ENCODE results near the gene RDH11. TPM values are rescaled to one million over a fixed set of nuclear protein-coding genes. Genes with fewer than 3 reads are reported as not detected.
A peak's percentile ranks its signal among the peaks of the same experiment; 100 is the strongest.

The RDH11 gene
- total and polyA plus RNA-seq, 2 donors = 36.8 to 39.1 TPM

- peaks cover 4 to 10% of the 10 kb centered on the region in 2 donors for H3K36me3 ChIP-seq (ENCODE audit: control insufficient read depth in 2 of 2, insufficient read depth in 2 of 2, low read length in 1 of 2)
- 98% methylated on average over 4 of the region's 4 CpGs for WGBS
- no peak overlapping the region for H3K4me3 ChIP-seq (ENCODE audit: low read length in 2 of 2)
- peaks cover 4 to 14% of the 10 kb centered on the region in 2 donors for H3K4me1 ChIP-seq (ENCODE audit: control insufficient read depth in 2 of 2, insufficient read depth in 2 of 2, low read length in 2 of 2)
- no peak overlapping the region for H3K27ac ChIP-seq (ENCODE audit: low read depth in 1 of 2, low read length in 1 of 2)
- no peak for DNase-seq (ENCODE audit: low read depth in 6 of 9, low spot score in 9 of 9)
- no peaks in the 10 kb centered on the region for H3K9me3 ChIP-seq (ENCODE audit: control insufficient read depth in 2 of 2, insufficient read depth in 1 of 2, low read length in 1 of 2)
- no peaks in the 10 kb centered on the region for H3K27me3 ChIP-seq (ENCODE audit: control insufficient read depth in 2 of 2, insufficient read depth in 1 of 2, low read length in 1 of 2)
Observed at GRCh38 chr14:67697006-67697405, 1.4 kb upstream of the RDH11 start.

GRCh38 chr14:67694791-67695393 is 672 bp downstream of the RDH11 start:
- H3K27ac ChIP-seq (ENCODE audit: low read depth in 1 of 2, low read length in 1 of 2) = peak overlapping the region; percentile 82 to 96
- H3K36me3 ChIP-seq (ENCODE audit: control insufficient read depth in 2 of 2, insufficient read depth in 2 of 2, low read length in 1 of 2) = peaks cover 25 to 31% of the 10 kb centered on the region in 2 donors
- WGBS = under 1% methylated on average over 21 of the region's 21 CpGs
- DNase-seq (ENCODE audit: low read depth in 6 of 9, low spot score in 9 of 9) = peak; percentile 37 to 77 (median 51)
- H3K9me3 ChIP-seq (ENCODE audit: control insufficient read depth in 2 of 2, insufficient read depth in 1 of 2, low read length in 1 of 2) = no peaks in the 10 kb centered on the region
- no peaks in the 10 kb centered on the region for H3K27me3 ChIP-seq (ENCODE audit: control insufficient read depth in 2 of 2, insufficient read depth in 1 of 2, low read length in 1 of 2)
- peaks cover 4 to 14% of the 10 kb centered on the region in 2 donors for H3K4me1 ChIP-seq (ENCODE audit: control insufficient read depth in 2 of 2, insufficient read depth in 2 of 2, low read length in 2 of 2)
- H3K4me3 ChIP-seq (ENCODE audit: low read length in 2 of 2) = peak overlapping the region; percentile 70 to 99

GRCh38 chr14:67690011-67690410 is 5.6 kb downstream of the RDH11 start:
- Histone ChIP-seq H3K4me3 (ENCODE audit: low read length in 2 of 2) (no peak overlapping the region), H3K4me1 (ENCODE audit: control insufficient read depth in 2 of 2, insufficient read depth in 2 of 2, low read length in 2 of 2) (peaks cover 4 to 10% of the 10 kb centered on the region in 2 donors), H3K27ac (ENCODE audit: low read depth in 1 of 2, low read length in 1 of 2) (no peak overlapping the region), H3K9me3 (ENCODE audit: control insufficient read depth in 2 of 2, insufficient read depth in 1 of 2, low read length in 1 of 2) (no peaks in the 10 kb centered on the region), H3K36me3 (ENCODE audit: control insufficient read depth in 2 of 2, insufficient read depth in 2 of 2, low read length in 1 of 2) (peaks cover 58 to 67% of the 10 kb centered on the region in 2 donors), H3K27me3 (ENCODE audit: control insufficient read depth in 2 of 2, insufficient read depth in 1 of 2, low read length in 1 of 2) (no peaks in the 10 kb centered on the region)
- DNase-seq (ENCODE audit: low read depth in 6 of 9, low spot score in 9 of 9) = no peak
- 98% methylated on average over 4 of the region's 4 CpGs for WGBS

GRCh38 chr14:67683842-67684241 is 11.7 kb downstream of the RDH11 start:
- peaks cover 26 to 61% of the 10 kb centered on the region in 2 donors for H3K36me3 ChIP-seq (ENCODE audit: control insufficient read depth in 2 of 2, insufficient read depth in 2 of 2, low read length in 1 of 2)

GRCh38 chr14:67680941-67681340 is 14.6 kb downstream of the RDH11 start:
- Histone ChIP-seq H3K4me1 (ENCODE audit: control insufficient read depth in 2 of 2, insufficient read depth in 2 of 2, low read length in 2 of 2) (no peaks in the 10 kb centered on the region), H3K9me3 (ENCODE audit: control insufficient read depth in 2 of 2, insufficient read depth in 1 of 2, low read length in 1 of 2) (no peaks in the 10 kb centered on the region), H3K4me3 (ENCODE audit: low read length in 2 of 2) (no peak overlapping the region), H3K36me3 (ENCODE audit: control insufficient read depth in 2 of 2, insufficient read depth in 2 of 2, low read length in 1 of 2) (peaks cover 19 to 55% of the 10 kb centered on the region in 2 donors), H3K27me3 (ENCODE audit: control insufficient read depth in 2 of 2, insufficient read depth in 1 of 2, low read length in 1 of 2) (no peaks in the 10 kb centered on the region), H3K27ac (ENCODE audit: low read depth in 1 of 2, low read length in 1 of 2) (no peak overlapping the region)
- no peak for DNase-seq (ENCODE audit: low read depth in 6 of 9, low spot score in 9 of 9)
- WGBS = 97% methylated on average over 2 of the region's 2 CpGs

More at GRCh38 chr14:67683842-67684241, 11.7 kb downstream of the RDH11 start:
- H3K4me1 ChIP-seq (ENCODE audit: control insufficient read depth in 2 of 2, insufficient read depth in 2 of 2, low read length in 2 of 2) = no peaks in the 10 kb centered on the region
- no peak for DNase-seq (ENCODE audit: low read depth in 6 of 9, low spot score in 9 of 9)
- H3K27me3 ChIP-seq (ENCODE audit: control insufficient read depth in 2 of 2, insufficient read depth in 1 of 2, low read length in 1 of 2) = no peaks in the 10 kb centered on the region
- no peak overlapping the region for H3K4me3 ChIP-seq (ENCODE audit: low read length in 2 of 2)
- no peak overlapping the region for H3K27ac ChIP-seq (ENCODE audit: low read depth in 1 of 2, low read length in 1 of 2)
- H3K9me3 ChIP-seq (ENCODE audit: control insufficient read depth in 2 of 2, insufficient read depth in 1 of 2, low read length in 1 of 2) = no peaks in the 10 kb centered on the region

- no peaks in the 10 kb centered on the region for H3K27me3 ChIP-seq (ENCODE audit: control insufficient read depth in 2 of 2, insufficient read depth in 1 of 2, low read length in 1 of 2)
- H3K4me1 ChIP-seq (ENCODE audit: control insufficient read depth in 2 of 2, insufficient read depth in 2 of 2, low read length in 2 of 2) = peaks cover 0 to 3% of the 10 kb centered on the region in 2 donors
- H3K36me3 ChIP-seq (ENCODE audit: control insufficient read depth in 2 of 2, insufficient read depth in 2 of 2, low read length in 1 of 2) = peaks cover 12 to 50% of the 10 kb centered on the region in 2 donors
- no peak overlapping the region for H3K27ac ChIP-seq (ENCODE audit: low read depth in 1 of 2, low read length in 1 of 2)
- H3K9me3 ChIP-seq (ENCODE audit: control insufficient read depth in 2 of 2, insufficient read depth in 1 of 2, low read length in 1 of 2) = no peaks in the 10 kb centered on the region
- no peak overlapping the region for H3K4me3 ChIP-seq (ENCODE audit: low read length in 2 of 2)
- no peak for DNase-seq (ENCODE audit: low read depth in 6 of 9, low spot score in 9 of 9)
- WGBS = 95% methylated on average over 3 of the region's 3 CpGs
Observed at GRCh38 chr14:67680121-67680602, 15.4 kb downstream of the RDH11 start.

GRCh38 chr14:67679006-67679405 is 16.6 kb downstream of the RDH11 start:
- Histone ChIP-seq H3K27ac (ENCODE audit: low read depth in 1 of 2, low read length in 1 of 2) (no peak overlapping the region), H3K36me3 (ENCODE audit: control insufficient read depth in 2 of 2, insufficient read depth in 2 of 2, low read length in 1 of 2) (peaks cover 12 to 42% of the 10 kb centered on the region in 2 donors)
- WGBS = 99% methylated on average over 2 of the region's 2 CpGs

GRCh38 chr14:67675219-67675582 is 20.4 kb downstream of the RDH11 start:
- peak overlapping the region; percentile 28 to 98 for H3K27ac ChIP-seq (ENCODE audit: low read depth in 1 of 2, low read length in 1 of 2)
- no peaks in the 10 kb centered on the region for H3K9me3 ChIP-seq (ENCODE audit: control insufficient read depth in 2 of 2, insufficient read depth in 1 of 2, low read length in 1 of 2)
- WGBS = 51% methylated on average over 16 of the region's 16 CpGs

More at GRCh38 chr14:67679006-67679405, 16.6 kb downstream of the RDH11 start:
- Histone ChIP-seq H3K4me1 (ENCODE audit: control insufficient read depth in 2 of 2, insufficient read depth in 2 of 2, low read length in 2 of 2) (peaks cover 0 to 5% of the 10 kb centered on the region in 2 donors), H3K4me3 (ENCODE audit: low read length in 2 of 2) (no peak overlapping the region), H3K27me3 (ENCODE audit: control insufficient read depth in 2 of 2, insufficient read depth in 1 of 2, low read length in 1 of 2) (no peaks in the 10 kb centered on the region), H3K9me3 (ENCODE audit: control insufficient read depth in 2 of 2, insufficient read depth in 1 of 2, low read length in 1 of 2) (no peaks in the 10 kb centered on the region)
- DNase-seq (ENCODE audit: low read depth in 6 of 9, low spot score in 9 of 9) = no peak

GRCh38 chr14:67674480-67675218 is 20.9 kb downstream of the RDH11 start, which contains the start of gene VTI1B:
Gene VTI1B, minus strand, starts transcription at chr14:67674632. Its CDS starts 143 bp downstream, at chr14:67674489.
- H3K9me3 ChIP-seq (ENCODE audit: control insufficient read depth in 2 of 2, insufficient read depth in 1 of 2, low read length in 1 of 2) = no peaks in the 10 kb centered on the region
- peaks cover 6 to 21% of the 10 kb centered on the region in 2 donors for H3K4me1 ChIP-seq (ENCODE audit: control insufficient read depth in 2 of 2, insufficient read depth in 2 of 2, low read length in 2 of 2)
- DNase-seq (ENCODE audit: low read depth in 6 of 9, low spot score in 9 of 9) = peak; percentile 50 to 91 (median 78)
- peaks cover 10 to 13% of the 10 kb centered on the region in 2 donors for H3K36me3 ChIP-seq (ENCODE audit: control insufficient read depth in 2 of 2, insufficient read depth in 2 of 2, low read length in 1 of 2)
- WGBS = under 1% methylated on average over 87 of the region's 87 CpGs
- peak within 1 kb of the TSS; percentile 90 to 98 for H3K27ac ChIP-seq (ENCODE audit: low read depth in 1 of 2, low read length in 1 of 2)
- H3K4me3 ChIP-seq (ENCODE audit: low read length in 2 of 2) = peak within 1 kb of the TSS; percentile 66 to 73
- no peaks in the 10 kb centered on the region for H3K27me3 ChIP-seq (ENCODE audit: control insufficient read depth in 2 of 2, insufficient read depth in 1 of 2, low read length in 1 of 2)

More at GRCh38 chr14:67675219-67675582, 20.4 kb downstream of the RDH11 start:
- H3K4me3 ChIP-seq (ENCODE audit: low read length in 2 of 2) = peak overlapping the region; percentile 66 to 73
- peaks cover 6 to 21% of the 10 kb centered on the region in 2 donors for H3K4me1 ChIP-seq (ENCODE audit: control insufficient read depth in 2 of 2, insufficient read depth in 2 of 2, low read length in 2 of 2)
- DNase-seq (ENCODE audit: low read depth in 6 of 9, low spot score in 9 of 9) = peak in 1 of 9 donors; percentile 17
- H3K36me3 ChIP-seq (ENCODE audit: control insufficient read depth in 2 of 2, insufficient read depth in 2 of 2, low read length in 1 of 2) = peaks cover 10 to 18% of the 10 kb centered on the region in 2 donors
- no peaks in the 10 kb centered on the region for H3K27me3 ChIP-seq (ENCODE audit: control insufficient read depth in 2 of 2, insufficient read depth in 1 of 2, low read length in 1 of 2)
